Activated CD4-positive, alpha-beta T cell treated with anti-CD3 and anti-CD28 coated beads for 1 hour (primary cell): Measurements from ENCODE around the gene CSNK1G1.
A peak's percentile ranks its signal among the peaks of the same experiment; 100 is the strongest.

ENCODE experiments used
- DNase-seq: peaks from one replicate; pipeline ENCODE4 v3.0.0-alpha.2; 2020

The CSNK1G1 gene

DNA sequence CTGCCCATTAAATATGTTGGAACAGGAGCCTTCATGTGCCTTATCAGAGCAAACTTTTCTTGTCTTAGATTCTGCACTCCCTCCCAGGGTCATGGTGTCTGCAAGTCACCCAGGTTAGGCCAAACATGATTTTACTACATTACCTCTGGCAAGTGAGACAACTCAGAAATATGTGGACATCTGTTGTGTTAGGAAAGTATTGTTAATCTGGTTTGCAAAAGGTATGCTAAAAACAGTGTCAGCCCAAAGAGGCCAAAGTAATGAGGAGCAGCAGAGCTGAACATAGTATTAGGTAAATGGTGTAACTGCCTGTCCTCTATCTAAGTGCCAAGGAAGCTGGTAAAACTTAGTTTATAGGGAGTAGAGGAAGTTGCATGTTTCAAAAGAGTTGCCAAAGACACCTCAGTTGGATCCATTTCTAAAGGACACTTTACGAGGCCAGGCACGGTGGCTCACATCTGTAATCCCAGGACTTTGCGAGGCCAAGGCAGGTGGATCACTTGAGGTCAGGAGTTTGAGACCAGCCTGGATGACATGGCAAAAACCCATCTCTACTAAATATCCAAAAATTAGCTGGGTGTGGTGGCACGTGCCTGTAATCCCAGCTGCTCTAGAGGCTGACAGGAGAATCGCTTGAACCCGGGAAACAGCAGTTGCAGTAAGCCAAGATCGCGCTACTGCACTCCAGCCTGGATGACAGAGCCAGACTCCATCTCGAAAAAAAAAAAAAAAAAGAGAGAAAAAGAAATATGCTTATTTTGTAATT is 170.6 kb downstream of the CSNK1G1 start:
- no peak for DNase-seq

DNA sequence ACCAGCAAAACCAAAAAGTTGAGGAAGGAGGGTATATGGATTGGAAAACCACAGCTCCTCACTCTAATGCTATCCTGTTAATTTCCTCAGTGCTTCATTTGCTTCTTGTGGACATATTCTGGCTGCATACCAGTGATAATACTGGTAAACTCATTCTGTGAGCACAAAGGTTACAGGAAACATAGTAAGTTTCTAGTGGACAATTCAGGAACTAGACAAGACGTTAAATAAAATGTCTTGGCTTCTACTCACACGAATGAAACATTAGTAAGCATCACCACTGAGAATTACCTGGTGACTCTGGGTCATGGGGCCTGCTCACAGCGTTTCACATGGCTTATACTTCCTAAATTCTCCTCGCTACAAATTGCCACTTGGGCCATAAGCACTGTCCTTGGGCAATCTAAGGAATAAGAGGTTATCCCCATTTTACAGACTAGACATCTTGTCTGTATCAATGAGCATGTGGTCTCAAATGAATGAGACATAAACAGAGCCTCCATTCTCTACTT is 173.1 kb downstream of the CSNK1G1 start:
- DNase-seq: no peak

DNA sequence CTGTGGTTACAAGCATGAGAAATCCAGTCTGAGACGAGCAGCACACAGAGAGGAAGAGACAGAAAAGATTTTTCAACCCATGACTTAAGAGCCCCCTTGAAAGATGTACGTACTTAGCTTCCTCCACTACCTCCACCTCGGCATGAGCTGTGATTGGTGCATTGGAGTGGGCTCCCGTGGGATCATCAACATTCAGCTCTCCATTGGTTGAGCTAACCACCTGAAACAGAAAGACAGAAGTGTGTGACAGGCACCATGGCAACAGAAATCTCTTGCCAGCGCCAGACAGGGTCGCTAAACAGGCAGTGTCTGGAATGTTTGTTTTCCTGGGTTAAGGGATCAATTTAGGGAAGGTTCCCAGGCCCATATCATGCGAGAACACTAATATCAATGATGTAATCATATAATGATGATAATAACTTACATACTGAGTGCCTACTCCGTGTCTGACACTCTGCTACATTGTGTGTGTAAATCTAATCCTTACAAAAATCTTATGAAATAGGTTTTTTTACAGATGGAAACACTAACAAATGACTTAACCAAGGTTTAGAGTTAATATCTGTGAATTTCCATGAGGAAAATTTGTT is 175.6 kb downstream of the CSNK1G1 start:
- DNase-seq: no peak

DNA sequence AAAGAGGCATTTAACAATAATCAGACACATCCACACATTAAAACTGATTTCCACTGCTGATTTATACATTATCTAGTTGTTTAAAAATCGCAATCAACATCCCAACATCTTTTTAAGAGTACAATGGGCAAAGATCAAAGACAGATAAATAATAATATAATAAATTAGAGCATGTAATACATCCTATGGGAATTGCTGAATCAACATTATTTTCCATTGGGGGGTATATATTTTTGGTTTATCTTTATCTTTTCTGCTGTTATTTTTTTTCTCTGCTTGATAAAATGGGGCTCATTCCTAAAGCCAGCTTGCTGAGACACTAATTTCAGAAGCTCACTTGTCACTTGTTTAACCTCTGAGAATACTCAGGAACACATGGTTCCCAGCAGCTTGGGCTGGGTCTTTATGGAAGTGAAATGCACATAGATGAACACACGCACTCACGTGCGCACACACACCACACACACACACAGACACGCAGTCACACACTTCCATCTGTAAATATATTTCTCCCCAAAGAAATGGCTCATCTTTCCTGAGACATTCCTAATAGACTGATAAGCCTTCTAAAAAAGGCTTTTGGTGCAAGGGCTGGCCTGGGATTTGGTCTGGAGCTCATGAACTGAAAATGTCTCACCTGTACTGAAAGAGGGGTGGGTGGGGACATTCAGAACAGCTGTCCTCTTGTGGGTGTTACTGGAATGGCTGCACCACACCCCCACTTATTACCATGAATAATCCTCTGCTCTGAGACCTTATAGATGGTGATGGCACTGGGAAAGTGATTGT is 189.7 kb downstream of the CSNK1G1 start:
- no peak for DNase-seq

DNA sequence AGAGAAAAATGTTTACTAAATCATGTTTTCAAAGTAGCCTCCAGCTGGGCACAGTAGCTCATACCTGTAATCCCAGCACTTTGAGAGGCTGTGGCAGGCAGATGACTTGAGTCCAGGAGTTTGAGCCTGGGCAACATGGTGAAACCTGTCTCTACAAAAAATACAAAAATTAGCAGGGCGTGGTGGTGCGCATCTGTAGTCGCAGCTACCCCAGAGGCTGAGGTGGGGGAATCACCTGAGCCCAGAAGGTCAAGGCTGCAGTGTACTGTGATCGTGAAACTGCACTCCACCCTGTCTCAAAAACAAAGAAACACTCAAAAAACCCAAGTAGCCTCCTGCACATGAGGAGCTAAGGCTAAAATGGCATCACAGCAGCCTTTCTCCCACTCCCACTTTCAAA is 191.5 kb downstream of the CSNK1G1 start:
- no peak for DNase-seq

DNA sequence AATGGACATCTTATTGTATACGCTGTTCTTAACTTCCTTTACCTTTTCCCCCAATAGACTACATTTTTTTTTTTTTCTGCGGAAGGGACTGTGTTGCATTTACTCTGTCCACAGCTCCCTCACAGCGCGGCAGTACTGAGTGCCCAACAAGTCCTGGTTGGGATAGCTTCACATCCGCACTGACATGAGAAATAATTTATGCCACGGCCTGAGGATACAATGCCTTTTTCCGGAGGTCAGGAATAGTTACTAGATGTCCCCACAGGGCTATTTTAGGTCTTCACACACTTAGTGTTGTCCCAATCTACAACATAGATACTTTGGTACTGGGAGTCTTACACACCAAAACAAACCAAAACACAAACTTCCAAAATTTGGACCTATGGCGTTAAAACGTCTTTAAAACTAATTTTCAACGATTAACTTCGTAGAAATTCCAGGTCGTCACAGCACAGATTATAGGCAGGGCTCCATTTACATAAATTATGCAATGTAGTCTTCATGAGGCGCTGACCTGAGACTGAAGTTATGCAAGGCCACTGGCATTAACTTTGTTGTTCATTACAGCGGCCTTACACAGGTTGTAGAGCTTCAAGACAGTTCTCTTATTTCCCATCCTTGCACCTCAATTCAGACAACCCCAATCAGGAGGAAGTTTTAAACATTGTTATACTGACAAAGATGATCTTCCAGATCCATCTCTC is 192.2 kb downstream of the CSNK1G1 start:
- DNase-seq: no peak

DNA sequence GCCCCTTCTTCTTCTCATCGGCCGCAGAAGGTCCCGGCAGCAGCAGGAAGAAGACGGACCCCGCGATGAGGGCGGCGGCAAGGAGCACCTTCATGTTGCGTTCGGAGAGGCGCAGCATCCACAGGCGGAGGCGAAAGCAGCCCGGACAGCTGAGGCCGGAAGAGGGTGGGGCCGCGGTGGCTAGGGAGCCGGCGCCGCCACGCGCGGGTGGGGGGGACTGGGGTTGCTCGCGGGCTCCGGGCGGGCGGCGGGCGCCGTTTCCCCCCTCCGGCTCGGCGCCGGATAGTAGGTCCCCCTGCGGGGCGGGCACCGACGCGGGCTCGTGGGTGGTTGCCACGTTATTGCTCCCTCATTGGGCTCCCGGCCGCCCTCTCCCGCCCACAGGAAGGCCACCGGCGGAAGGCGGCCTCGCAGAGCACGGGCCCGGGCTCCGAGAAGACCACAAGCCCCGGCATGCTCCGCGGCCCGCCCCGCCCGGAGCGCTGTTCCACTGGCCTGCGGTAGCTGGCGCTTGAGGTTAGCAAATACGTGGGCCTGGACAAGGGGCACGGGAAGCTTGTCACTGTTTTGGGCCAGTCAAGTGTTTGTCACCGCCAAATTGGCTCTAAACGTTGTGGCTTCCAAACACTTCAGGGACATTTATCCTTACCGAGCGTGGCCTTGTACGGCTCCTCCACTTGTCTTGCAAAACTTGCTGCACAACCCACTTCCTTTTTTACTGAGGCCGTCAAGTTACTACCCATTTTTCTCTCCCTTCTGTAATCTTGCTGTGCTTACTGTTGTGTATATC is 192.9 kb downstream of the CSNK1G1 start, which contains the start of gene PPIB:
Gene PPIB, minus strand, starts transcription at position 154 of the 790 bp plus-strand sequence. Its CDS starts 36 bp downstream, at position 118.
- DNase-seq: peak; percentile 95

DNA sequence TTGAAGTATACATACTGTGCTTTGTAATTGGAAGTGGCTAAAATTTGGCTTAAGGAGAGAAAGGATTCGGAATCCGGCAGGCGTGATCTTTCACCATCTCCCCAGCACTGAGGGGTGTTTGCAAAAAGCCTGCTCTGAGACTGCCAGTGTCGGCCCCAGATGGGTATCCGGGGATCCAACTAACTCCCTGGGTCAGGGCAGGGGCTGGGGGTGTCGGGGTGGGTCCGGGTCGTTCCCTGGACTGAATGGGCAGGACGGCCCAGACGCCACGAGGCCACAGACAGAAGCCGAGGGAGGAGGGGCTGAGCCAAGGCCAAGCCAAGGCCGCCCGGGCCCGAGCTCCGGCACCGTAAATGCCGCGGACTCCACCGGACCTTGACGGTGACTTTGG is 193.5 kb downstream of the CSNK1G1 start:
- no peak for DNase-seq

DNA sequence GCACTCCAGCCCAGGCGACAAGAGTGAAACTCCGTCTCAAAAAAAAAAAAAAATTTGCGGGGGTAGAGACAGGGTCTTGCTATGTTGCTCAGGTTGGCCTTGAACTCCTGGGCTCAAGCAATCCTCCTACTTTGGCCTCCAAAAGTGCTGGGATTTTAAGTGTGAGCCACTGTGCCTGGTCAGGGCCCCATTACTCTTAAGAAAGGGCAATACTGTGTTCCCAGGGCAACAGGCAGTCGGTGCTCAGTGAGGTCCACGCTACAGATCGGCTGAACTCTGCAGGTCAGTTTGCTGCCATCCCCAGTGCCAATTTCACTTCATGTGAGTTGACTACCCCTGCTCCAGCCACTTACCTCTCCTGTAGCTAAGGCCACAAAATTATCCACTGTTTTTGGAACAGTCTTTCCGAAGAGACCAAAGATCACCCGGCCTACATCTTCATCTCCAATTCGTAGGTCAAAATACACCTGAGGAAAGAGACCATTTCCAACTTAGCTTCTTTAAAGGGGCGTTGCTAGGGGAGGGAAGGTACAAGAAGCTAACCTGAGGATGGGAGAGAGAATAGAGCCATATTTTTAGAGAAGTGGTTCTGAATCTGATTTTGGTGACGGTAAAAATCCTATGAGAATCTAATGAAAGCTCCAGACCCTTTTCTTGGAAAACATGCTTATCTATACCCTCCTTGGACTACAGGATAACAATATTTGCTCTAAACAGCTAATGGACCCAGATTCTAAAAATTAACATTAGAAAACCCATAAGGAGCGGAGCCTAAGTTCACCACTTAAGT is 194.1 kb downstream of the CSNK1G1 start:
- no peak for DNase-seq

DNA sequence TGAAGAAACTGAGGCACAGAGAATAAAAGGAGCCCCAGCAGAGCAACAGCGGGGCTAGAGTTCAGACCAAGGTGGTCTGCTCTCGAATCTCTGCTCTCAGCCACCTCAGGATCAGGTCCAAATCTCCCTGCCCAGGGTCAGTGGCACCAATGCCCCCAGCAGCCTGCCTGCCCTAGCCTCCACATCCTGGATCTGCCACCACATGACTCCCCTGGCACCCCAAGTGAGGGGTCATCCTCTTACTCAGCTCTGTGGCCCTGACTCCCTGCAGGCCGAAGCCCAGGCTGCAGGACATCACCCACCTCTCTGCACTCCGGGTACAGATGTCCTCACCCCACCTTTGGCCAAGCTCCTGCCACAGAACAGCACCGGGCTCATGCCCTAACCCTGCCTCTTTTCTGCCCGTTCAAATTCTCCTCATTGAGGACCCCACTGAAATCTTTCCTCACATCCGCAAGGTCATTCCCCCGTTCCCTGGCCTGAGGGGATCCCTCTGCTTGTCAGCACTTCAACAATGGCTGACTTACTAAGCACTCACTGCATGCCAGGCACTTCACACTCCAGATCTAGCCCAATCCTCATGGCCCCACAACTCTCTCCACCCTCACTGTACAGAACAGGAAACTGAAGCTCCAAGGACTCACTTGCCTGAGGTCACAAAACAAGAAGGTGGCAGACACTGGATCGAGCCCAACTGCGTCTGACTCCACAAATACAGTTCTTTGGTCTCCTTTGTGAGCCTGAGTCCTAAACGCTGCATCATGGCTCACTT is 197.4 kb downstream of the CSNK1G1 start:
- DNase-seq: no peak

DNA sequence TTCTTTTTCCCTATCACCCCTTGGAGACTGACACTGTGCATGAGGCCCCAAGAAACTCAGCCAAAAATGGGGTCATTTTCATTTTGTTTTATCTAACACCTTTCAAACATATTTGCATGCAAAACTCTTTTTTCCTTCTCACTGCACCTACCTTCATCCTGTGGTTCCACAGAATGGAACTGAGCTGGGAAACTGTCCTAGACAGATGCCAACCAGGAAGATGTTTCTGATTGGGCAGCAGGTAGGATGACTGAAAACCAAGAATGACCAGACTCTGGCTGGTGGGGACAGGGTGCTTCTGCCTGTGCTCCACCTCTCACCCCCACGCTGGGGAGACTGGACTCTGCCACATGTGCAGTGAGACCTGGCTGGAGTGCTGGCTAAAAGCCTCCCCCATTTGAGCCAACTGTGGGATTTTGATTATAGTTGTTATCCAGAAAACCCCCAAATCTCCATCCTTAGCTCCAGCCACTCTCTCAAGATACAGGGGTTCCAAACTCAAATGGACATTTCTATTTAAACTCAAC is 198.3 kb downstream of the CSNK1G1 start:
- no peak for DNase-seq

DNA sequence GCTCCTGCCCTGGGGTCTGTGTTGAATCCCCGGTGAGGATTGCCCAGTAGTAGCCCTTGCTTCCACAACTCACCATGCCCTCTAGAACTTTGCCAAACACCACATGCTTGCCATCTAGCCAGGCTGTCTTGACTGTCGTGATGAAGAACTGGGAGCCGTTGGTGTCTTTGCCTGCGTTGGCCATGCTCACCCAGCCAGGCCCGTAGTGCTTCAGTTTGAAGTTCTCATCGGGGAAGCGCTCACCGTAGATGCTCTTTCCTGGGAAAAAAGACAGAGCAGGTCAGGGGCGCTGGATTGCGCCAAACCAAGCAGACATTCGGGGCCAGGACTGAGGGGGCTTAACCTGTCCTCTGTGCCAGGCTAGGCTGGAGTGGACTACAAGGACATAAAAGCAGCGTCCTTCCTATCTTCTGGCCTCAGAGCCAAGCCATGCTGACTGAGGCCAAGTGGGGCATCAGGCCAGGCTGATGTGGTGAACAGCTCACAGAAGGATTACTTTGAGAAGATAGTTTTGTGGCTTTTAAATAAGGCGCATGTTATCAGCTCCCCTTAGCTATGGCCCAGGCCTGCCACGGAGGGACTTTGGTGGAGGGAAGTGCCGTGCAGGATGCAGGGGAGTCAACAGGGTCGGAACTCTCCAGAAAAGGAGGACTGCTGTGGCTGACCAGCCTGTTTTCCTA is 199.2 kb downstream of the CSNK1G1 start:
- DNase-seq: no peak

DNA sequence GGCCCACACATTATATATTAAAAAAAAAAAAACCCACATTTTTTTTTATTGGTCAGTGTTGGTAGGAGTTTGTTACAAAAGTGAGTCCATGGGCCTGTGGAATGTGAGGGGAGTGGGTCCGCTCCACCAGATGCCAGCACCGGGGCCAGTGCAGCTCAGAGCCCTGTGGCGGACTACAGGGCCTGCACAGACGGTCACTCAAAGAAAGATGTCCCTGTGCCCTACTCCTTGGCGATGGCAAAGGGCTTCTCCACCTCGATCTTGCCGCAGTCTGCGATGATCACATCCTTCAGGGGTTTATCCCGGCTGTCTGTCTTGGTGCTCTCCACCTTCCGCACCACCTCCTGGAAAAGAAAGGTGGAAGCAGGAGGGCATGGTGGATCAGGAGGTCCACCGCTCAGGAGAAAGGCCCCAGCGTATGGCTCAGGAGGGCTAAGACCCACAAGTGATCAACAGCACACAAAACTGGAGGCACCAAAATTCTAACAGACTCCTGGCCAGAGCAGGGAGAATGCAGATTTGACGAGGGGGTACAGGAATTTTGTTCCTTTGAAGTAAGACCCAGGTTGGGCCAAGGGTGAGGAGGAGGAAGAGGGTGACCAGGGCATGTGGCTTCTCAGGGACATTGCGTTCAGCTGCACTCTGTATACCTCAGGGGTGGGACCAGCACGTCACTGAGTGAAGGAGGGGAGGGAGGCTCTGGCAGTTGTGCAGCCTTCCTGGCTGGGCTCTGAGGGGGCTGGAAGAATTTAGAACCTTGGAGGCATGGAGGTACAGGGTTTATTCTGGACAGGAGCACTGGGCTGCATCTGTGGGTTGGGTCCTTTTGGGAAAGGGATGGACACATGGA is 199.9 kb downstream of the CSNK1G1 start:
- no peak for DNase-seq

DNA sequence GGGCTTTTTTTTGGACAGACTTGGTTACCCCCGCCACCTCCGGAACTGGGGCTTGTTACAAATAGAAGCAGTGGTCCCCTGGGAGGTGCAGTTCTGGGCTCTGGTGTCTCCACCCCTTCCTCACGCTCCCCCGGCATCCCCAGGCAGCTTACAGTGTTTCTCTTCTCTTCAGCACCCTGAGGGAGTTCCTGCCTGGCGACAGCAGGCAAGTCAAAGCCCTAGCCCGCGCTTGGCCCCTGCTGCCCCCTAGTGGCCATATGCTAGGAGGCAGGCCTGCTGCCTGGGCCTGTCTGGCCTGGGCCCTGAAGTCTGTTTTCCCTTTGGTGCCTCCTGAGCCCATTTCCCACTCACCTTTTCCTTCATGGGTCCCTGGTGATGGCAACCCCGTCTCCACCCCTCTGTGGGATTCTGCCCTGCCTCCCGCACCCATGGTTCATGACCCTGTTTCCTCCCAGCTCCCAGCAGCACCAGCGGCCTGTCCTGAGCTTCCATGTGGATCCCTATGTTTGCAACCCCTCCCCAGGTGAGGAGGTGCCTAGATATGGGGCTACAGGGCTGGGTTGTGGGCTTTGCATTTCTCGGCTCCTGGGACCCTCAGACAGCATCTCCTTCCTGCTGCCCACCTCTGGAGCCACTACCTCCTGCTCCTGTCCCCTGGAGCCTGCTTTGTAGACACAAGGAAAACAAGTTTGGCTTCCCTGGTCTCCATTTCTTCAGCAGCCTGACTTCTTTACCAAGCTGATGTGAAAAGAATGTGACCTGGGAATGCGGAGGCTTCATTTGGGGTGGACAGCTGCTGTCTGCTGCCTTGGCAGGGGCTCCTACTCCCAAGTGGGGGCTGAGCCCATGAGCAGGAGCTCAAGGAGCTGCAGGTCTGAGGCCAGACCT is 202.2 kb downstream of the CSNK1G1 start:
- DNase-seq: peak; percentile 86

DNA sequence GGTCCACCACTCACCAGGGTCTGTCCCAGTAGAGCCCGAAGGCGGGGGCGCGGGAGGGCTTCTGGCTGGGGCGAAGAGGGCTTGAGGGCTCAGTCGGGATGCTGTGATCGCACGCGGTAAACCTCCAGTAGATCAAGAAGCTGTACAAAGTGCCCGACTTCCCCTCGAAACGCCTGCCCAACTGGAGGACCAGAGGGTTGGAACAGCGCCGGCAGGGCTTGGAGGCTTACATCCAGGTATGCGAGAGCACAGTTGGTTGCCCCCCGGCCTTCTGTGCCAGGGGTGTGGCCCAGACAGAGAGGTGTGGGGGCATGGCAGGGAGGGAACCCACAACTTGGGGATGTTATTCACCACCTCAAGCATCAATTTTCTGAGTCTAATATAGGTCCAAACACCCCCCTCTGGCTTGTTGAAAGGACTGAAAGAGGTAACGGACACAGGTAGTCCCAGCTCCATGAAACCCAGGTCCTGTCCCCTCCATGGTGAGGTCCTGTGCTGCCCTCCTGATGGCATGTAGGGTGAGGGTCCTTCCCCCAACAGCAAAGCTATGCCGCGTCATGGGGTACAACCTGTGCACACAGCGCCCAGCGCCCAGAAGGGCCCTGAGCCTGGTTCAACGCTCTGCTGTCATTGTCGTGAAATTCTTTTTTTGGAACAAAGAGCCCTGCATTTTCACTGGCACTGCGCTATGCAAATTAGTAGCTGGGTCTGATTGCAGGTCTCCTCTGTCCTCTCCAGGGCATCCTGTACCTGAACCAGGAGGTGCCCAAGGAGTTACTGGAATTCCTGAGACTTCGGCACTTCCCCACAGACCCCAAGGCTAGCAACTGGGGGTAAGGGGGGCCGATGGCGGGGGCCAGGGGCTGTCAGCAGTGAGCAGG is 203.2 kb downstream of the CSNK1G1 start:
- DNase-seq: no peak

DNA sequence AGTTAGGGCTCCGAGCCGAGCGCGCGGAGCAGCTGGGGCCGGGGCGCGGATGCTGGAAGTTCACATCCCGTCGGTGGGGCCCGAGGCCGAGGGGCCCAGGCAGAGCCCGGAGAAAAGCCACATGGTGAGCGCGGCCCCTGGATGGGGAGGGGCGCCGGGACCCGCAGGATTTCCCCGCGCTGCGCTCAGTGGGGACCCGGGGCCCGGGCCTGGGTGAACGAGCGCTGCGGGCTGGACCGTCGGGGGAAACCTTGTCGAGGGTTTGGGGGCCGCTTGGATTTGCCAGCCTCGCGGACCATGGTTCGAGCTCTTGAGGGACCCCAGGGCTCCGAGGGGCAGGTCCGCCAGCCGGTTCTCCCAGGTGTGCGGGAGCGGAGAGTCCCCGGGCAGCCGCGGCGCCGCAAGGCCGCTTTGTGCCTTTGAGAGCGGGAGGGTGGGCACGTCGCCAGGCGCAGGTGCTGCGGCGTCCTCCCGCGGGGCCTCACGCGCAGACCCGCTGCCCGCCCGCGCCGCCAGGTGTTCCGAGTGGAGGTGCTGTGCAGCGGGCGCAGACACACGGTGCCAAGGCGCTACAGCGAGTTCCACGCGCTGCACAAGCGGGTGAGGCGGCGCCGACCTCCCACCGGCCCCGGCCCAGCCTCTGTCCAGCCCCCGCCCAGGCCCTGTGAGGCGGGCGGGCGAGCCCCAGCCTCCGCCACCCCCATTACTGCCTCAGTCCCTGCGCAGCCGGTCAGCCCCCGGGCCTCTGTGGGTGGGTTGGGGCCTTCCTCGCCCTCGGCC is 204.1 kb downstream of the CSNK1G1 start, which contains the start of gene SNX22:
Gene SNX22, plus strand, starts transcription at position 5 of the 780 bp plus-strand sequence. Its CDS starts 45 bp downstream, at position 50.
- no peak for DNase-seq
